ENCODE results near the gene MYDGF.

- TF ChIP-seq CTCF (IDR thresholded peaks at IDR 0.05): no peak
- TF ChIP-seq POLR2A (IDR thresholded peaks at IDR 0.05): no peak
These were observed 9.0 kb upstream of the MYDGF start for GRCh38 chr19:4678881-4679790.

All from esophagus squamous epithelium (tissue), 4 donors.